MG63 (cell line): Measurements from ENCODE around the gene STAG3. TPM values are rescaled to one million over a fixed set of nuclear protein-coding genes. Genes with fewer than 3 reads are reported as not detected.
"Not testable (repeated sequence)": the region's sequence is repeated elsewhere in the genome, so short reads cannot be mapped to it uniquely, and the experiment has no call there.

ENCODE experiments used
- DNase-seq: peaks from one replicate; pipeline ENCODE4 v3.0.0-alpha.2; 2020
- H3K27me3 ChIP-seq: fragments of 250-450 bp; sonication (Bioruptor Pico); 2 replicates; pipeline ENCODE4 v1.5.1; 2020; ENCODE audit warnings: mild to moderate bottlenecking, moderate library complexity
- H3K36me3 ChIP-seq: fragments of 250-450 bp; sonication (Bioruptor Pico); 2 replicates; pipeline ENCODE4 v1.5.1; 2020; ENCODE audit warnings: mild to moderate bottlenecking, moderate library complexity
- H3K4me3 ChIP-seq: fragments of 250-450 bp; sonication (Bioruptor Pico); 2 replicates; pipeline ENCODE4 v1.5.1; 2020; ENCODE audit warnings: mild to moderate bottlenecking, moderate library complexity
- H3K9me3 ChIP-seq: fragments of 250-450 bp; sonication (Bioruptor Pico); 2 replicates; pipeline ENCODE4 v1.5.1; 2020; ENCODE audit warnings: mild to moderate bottlenecking, moderate library complexity
- total RNA-seq: library from RNA; depleted of rRNA; stranded (reverse); fragments of >200 nt; shearing (Covaris generic); gene quantifications from 2 replicates; pipeline ENCODE4 v1.2.3, GENCODE V29; 2014; ENCODE audit warnings: low replicate concordance

The STAG3 gene
- total RNA-seq, 1 experiment from 2014 or later, result 0.13 TPM

- no peak overlapping the region for H3K4me3 ChIP-seq
- H3K27me3 ChIP-seq, result no peaks in the 10 kb centered on the region
- DNase-seq, result no peak
- H3K36me3 ChIP-seq, result no peaks in the 10 kb centered on the region
- H3K9me3 ChIP-seq, result no peaks in the 10 kb centered on the region
Observed at GRCh38 chr7:100215895-100216294, 38.2 kb downstream of the STAG3 start.

- H3K4me3 ChIP-seq, H3K9me3 ChIP-seq, H3K27me3 ChIP-seq, H3K36me3 ChIP-seq: not testable (repeated sequence)
- peak; percentile 55 for DNase-seq
Observed at GRCh38 chr7:100217934-100218333, 40.2 kb downstream of the STAG3 start.

GRCh38 chr7:100219271-100219737 is 41.6 kb downstream of the STAG3 start:
- no peak for DNase-seq
- Histone ChIP-seq H3K27me3 (no peaks in the 10 kb centered on the region), H3K4me3 (no peak overlapping the region), H3K36me3 (no peaks in the 10 kb centered on the region), H3K9me3 (no peaks in the 10 kb centered on the region)

- H3K4me3 ChIP-seq, DNase-seq, H3K27me3 ChIP-seq, H3K36me3 ChIP-seq, H3K9me3 ChIP-seq: not testable (repeated sequence)
Observed at GRCh38 chr7:100219801-100220585, 42.3 kb downstream of the STAG3 start, which contains the start of gene PVRIG. TSS of gene PVRIG (plus strand) at chr7:100219949. CDS start at chr7:100219971, 22 bp downstream.

GRCh38 chr7:100220586-100221230 is 43.0 kb downstream of the STAG3 start:
- Histone ChIP-seq H3K4me3 (no peak overlapping the region), H3K36me3 (no peaks in the 10 kb centered on the region), H3K27me3 (no peaks in the 10 kb centered on the region), H3K9me3 (no peaks in the 10 kb centered on the region)
- no peak for DNase-seq

- no peak for DNase-seq
- H3K9me3 ChIP-seq, result no peaks in the 10 kb centered on the region
- no peaks in the 10 kb centered on the region for H3K36me3 ChIP-seq
- no peak overlapping the region for H3K4me3 ChIP-seq
- H3K27me3 ChIP-seq, result no peaks in the 10 kb centered on the region
Observed at GRCh38 chr7:100221231-100221718, 43.6 kb downstream of the STAG3 start.

- Histone ChIP-seq H3K27me3 (no peaks in the 10 kb centered on the region), H3K9me3 (no peaks in the 10 kb centered on the region), H3K36me3 (no peaks in the 10 kb centered on the region), H3K4me3 (no peak overlapping the region)
- no peak for DNase-seq
Observed at GRCh38 chr7:100221767-100222444, 44.2 kb downstream of the STAG3 start.

GRCh38 chr7:100222445-100223132 is 44.9 kb downstream of the STAG3 start:
- Histone ChIP-seq H3K4me3 (no peak overlapping the region), H3K36me3 (no peaks in the 10 kb centered on the region), H3K9me3 (no peaks in the 10 kb centered on the region), H3K27me3 (no peaks in the 10 kb centered on the region)
- DNase-seq, result no peak

GRCh38 chr7:100223376-100223927 is 45.7 kb downstream of the STAG3 start:
- not testable (repeated sequence) for H3K27me3 ChIP-seq, H3K4me3 ChIP-seq, H3K36me3 ChIP-seq, H3K9me3 ChIP-seq, DNase-seq

- H3K27me3 ChIP-seq, H3K36me3 ChIP-seq, H3K9me3 ChIP-seq, DNase-seq, H3K4me3 ChIP-seq: not testable (repeated sequence)
Observed at GRCh38 chr7:100224891-100225290, 47.2 kb downstream of the STAG3 start.

- not testable (repeated sequence) for H3K36me3 ChIP-seq, H3K4me3 ChIP-seq, H3K27me3 ChIP-seq, DNase-seq, H3K9me3 ChIP-seq
Observed at GRCh38 chr7:100234660-100235317, 57.1 kb downstream of the STAG3 start.

GRCh38 chr7:100239975-100240374 is 62.3 kb downstream of the STAG3 start:
- H3K27me3 ChIP-seq, result not testable (repeated sequence)

GRCh38 chr7:100243385-100243784 is 65.7 kb downstream of the STAG3 start:
- not testable (repeated sequence) for H3K36me3 ChIP-seq, H3K4me3 ChIP-seq, DNase-seq, H3K27me3 ChIP-seq, H3K9me3 ChIP-seq

More at GRCh38 chr7:100239975-100240374, 62.3 kb downstream of the STAG3 start:
- not testable (repeated sequence) for H3K4me3 ChIP-seq, H3K9me3 ChIP-seq, DNase-seq, H3K36me3 ChIP-seq

- not testable (repeated sequence) for H3K9me3 ChIP-seq, H3K27me3 ChIP-seq, H3K4me3 ChIP-seq, H3K36me3 ChIP-seq, DNase-seq
Observed at GRCh38 chr7:100244988-100245605, 67.4 kb downstream of the STAG3 start.

GRCh38 chr7:100246121-100246864 is 68.6 kb downstream of the STAG3 start:
- DNase-seq, H3K27me3 ChIP-seq: not testable (repeated sequence)

More at GRCh38 chr7:100246121-100246864, 68.6 kb downstream of the STAG3 start:
- not testable (repeated sequence) for H3K9me3 ChIP-seq, H3K4me3 ChIP-seq, H3K36me3 ChIP-seq
